Testis (tissue), 2 donors: ENCODE results near the gene PLSCR1.
"Not testable (repeated sequence)": the region's sequence is repeated elsewhere in the genome, so short reads cannot be mapped to it uniquely, and the experiment has no call there.

Source experiments
- POLR2A ChIP-seq: fragments of 450-650 bp; IDR thresholded peaks from one replicate; pipeline ENCODE4 v1.6.1; 2017; ENCODE audit warnings: antibody characterized with exemption, mild to moderate bottlenecking, moderate library complexity
- TF ChIP-seq, protein P1 (sequence below), 3 experiments: fragments of 450-650 bp in 2 of 3; fragments of 200-600 bp in 1 of 3; sonication (generic) in 1 of 3; IDR thresholded peaks; one replicate each; pipeline ENCODE4 v1.5.1; 2016 to 2019; ENCODE audit warnings: antibody characterized with exemption in 3 of 3, mild to moderate bottlenecking in 2 of 3, moderate library complexity in 1 of 3

DNA sequence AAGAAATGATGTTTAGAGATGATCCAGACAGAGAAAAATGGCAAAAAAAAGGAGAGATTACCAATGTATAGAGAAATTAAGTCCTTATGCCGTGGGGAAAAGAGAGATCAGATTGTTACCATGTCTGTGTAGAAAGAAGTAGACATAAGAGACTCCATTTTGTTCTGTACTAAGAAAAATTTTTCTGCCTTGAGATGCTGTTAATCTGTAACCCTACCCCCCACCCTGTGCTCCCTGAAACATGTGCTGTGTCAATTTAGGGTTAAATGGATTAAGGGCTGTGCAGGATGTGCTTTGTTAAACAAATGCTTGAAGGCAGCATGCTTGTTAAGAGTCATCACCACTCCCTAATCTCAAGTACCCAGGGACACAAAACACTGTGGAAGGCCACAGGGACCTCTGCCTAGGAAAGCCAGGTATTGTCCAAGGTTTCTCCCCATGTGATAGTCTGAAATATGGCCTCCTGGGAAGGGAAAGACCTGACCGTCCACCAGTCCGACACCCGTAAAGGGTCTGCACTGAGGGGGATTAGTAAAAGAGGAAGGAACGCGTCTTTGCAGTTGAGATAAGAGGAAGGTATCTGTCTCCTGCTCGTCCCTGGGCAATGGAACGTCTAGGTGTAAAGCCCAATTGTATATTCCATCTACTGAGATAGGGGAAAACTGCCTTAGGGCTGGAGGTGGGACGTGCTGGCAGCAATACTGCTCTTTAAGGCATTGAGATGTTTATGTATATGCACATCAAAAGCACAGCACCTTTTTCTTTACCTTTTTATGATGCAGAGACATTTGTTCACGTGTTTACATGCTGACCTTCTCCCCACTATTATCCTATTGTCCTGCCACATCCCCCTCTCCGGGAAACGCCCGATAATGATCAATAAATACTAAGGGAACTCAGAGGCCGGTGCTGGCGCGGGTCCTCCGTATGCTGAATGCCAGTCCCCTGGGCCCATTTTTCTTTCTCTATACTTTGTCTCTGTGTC is 21.9 kb downstream of the PLSCR1 start:
- TF ChIP-seq, protein P1, sequence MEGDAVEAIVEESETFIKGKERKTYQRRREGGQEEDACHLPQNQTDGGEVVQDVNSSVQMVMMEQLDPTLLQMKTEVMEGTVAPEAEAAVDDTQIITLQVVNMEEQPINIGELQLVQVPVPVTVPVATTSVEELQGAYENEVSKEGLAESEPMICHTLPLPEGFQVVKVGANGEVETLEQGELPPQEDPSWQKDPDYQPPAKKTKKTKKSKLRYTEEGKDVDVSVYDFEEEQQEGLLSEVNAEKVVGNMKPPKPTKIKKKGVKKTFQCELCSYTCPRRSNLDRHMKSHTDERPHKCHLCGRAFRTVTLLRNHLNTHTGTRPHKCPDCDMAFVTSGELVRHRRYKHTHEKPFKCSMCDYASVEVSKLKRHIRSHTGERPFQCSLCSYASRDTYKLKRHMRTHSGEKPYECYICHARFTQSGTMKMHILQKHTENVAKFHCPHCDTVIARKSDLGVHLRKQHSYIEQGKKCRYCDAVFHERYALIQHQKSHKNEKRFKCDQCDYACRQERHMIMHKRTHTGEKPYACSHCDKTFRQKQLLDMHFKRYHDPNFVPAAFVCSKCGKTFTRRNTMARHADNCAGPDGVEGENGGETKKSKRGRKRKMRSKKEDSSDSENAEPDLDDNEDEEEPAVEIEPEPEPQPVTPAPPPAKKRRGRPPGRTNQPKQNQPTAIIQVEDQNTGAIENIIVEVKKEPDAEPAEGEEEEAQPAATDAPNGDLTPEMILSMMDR (IDR thresholded peaks at IDR 0.05), result not testable (repeated sequence)
- TF ChIP-seq POLR2A, result not testable (repeated sequence)
